Daoy (cell line): ENCODE measurements around the gene ARSI. TPM values are rescaled to one million over a fixed set of nuclear protein-coding genes. Genes with fewer than 3 reads are reported as not detected.

Source experiments
- DNase-seq: peaks from one replicate; pipeline ENCODE4 v3.0.0-alpha.2; 2015; ENCODE audit warnings: low read depth
- total RNA-seq: library from RNA; depleted of rRNA; stranded (reverse); fragments of >200 nt; shearing (Covaris generic); gene quantifications from 2 replicates; pipeline ENCODE4 v1.2.3, GENCODE V29; 2014

The ARSI gene
- total RNA-seq, 1 experiment from 2014 or later, result 4.5 TPM

- no peak for DNase-seq
These were observed 6.6 kb upstream of the ARSI start for GRCh38 chr5:150309101-150309885.

GRCh38 chr5:150307617-150308426 is 5.1 kb upstream of the ARSI start:
- no peak for DNase-seq

GRCh38 chr5:150306775-150307174 is 4.1 kb upstream of the ARSI start:
- DNase-seq, result no peak

- DNase-seq, result no peak
These were observed 2.9 kb upstream of the ARSI start for GRCh38 chr5:150305557-150305956.

GRCh38 chr5:150305095-150305494 is 2.4 kb upstream of the ARSI start:
- no peak for DNase-seq

- no peak for DNase-seq
These were observed 1.9 kb upstream of the ARSI start for GRCh38 chr5:150304481-150305081.

- DNase-seq, result no peak
These were observed 1.1 kb upstream of the ARSI start for GRCh38 chr5:150303660-150304386.

- no peak for DNase-seq
These were observed 438 bp upstream of the ARSI start for GRCh38 chr5:150303070-150303615.

GRCh38 chr5:150301901-150302300 is 804 bp downstream of the ARSI start:
- no peak for DNase-seq

- no peak for DNase-seq
These were observed 1.6 kb downstream of the ARSI start for GRCh38 chr5:150301170-150301505.

- no peak for DNase-seq
These were observed 2.1 kb downstream of the ARSI start for GRCh38 chr5:150300496-150301169.

- no peak for DNase-seq
These were observed 3.0 kb downstream of the ARSI start for GRCh38 chr5:150299571-150300327.

- peak; percentile 88 for DNase-seq
These were observed 3.8 kb downstream of the ARSI start for GRCh38 chr5:150298701-150299451.

- no peak for DNase-seq
These were observed 4.6 kb downstream of the ARSI start for GRCh38 chr5:150297934-150298595.

GRCh38 chr5:150297236-150297890 is 5.3 kb downstream of the ARSI start:
- DNase-seq, result no peak

- DNase-seq, result no peak
These were observed 6.2 kb downstream of the ARSI start for GRCh38 chr5:150296496-150296895.

- no peak for DNase-seq
These were observed 6.8 kb downstream of the ARSI start for GRCh38 chr5:150295741-150296486.

- peak; percentile 89 for DNase-seq
These were observed 7.5 kb downstream of the ARSI start for GRCh38 chr5:150295172-150295634.
